COLO668 (cell line): Measurements from ENCODE around the gene SERPINH1.
A peak's percentile ranks its signal among the peaks of the same experiment; 100 is the strongest.

Source experiments
- DNase-seq: peaks from one replicate; lab custom pipeline; 2025; ENCODE audit not compliant: unreplicated experiment; lab: John Stamatoyannopoulos, UW

SERPINH1 gene

GRCh38 chr11:75562048-75562835, at the start of gene SERPINH1:
Gene SERPINH1, plus strand, starts transcription at chr11:75562253. Its CDS starts 4,097 bp downstream, at chr11:75566350.
- peak; percentile 70 for DNase-seq

GRCh38 chr11:75513250-75513649, 48.8 kb upstream of the SERPINH1 start:
- no peak for DNase-seq

- DNase-seq, result no peak
Measured at GRCh38 chr11:75514596-75514995, 47.5 kb upstream of the SERPINH1 start.

DNA sequence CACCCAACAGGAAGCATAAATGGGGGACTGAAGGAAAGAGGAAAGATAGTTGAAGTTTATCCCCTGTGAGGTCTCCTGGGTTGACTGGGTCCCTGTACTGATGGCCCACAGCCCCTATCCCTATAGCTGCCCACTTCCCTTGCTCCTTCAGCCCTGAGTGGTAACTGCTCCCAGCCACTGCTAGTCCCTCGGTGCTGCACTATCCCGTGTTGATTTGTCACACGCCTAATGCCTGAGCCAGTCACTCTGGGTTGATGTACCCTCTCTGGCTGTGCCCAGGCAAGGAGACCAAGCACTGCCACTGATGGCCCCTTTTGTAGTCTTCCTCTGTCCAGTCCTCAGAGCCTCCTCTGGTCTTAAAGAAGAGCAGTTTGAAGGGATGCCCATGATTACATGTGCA, 45.9 kb upstream of the SERPINH1 start:
- no peak for DNase-seq

DNA sequence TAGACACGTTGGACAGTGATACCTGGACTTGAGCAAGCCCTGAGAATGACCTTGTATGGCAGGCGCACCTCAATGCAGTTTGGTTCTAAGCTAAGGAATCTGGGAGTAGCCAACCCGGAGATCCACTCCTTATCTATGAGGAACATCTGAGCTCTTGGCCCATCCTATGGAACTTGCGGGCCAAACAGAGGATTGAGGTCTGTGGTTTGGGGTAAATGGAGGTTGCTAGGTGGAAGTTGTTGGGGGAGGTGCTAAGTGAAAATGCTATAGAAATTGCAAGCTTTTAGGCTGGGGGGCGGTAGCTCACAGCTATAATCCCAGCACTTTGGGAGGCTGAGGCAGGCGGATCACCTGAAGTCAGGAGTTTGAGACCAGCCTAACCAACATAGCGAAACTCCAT, 45.2 kb upstream of the SERPINH1 start:
- DNase-seq, result no peak

DNA sequence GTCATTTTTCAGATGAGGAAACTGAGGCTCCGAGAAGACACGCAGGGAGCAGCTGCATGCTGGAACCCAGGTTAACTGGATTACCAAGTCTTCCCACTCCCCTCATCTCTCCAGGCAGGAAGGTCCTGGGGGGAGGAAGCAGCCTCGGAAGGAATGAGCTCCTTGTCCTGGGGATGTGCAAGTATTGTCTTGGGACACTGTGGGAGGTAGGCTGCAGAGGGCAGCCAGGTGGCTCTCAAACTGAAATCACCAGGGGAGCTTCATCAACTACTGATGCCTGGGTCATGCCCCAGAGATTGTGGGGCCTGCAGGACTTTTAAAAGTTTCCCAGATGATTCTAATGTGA, 43.9 kb upstream of the SERPINH1 start:
- DNase-seq, result no peak

DNA sequence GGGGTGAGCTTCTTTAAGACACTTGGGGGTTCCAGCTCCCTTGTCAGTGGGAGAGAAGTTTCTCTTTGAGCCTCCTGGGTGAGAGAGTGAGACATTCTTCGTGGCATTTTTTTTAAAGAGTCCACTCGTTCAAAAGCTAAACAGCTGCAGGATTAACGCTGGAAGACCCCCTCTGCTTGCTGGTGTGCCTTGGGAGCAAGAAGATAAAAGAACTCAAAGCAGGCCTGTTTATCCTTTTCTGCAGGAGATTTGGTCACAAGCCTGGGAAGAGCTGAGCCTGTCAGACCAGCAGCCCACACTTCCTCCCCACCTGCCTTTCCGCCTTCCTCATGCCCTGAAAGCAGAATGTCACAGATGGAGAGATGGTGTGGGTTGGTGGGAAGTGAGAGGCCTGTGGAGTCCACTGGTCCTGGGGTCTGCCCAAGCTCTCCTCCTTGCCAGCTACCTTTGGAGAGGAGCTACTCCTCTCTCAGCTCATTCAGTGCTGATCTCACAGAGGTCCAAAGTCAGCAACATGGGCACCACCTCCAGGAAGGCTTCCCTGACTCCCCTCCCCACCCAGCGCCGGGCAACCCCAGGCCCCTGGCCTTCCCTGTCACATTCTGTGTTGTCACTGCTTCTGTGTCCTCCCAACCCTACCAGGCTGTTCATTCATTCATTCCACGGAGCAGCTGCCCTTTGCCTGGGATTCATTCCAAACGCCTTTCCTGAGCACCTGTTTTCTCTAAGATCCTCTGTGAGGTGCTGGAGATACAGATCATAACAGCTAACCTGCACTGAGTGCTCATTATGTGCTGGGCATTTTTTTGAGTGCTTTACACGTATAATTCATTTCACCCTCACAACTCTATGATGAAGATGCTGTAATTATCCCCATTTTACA, 43.0 kb upstream of the SERPINH1 start:
- DNase-seq, result no peak

DNA sequence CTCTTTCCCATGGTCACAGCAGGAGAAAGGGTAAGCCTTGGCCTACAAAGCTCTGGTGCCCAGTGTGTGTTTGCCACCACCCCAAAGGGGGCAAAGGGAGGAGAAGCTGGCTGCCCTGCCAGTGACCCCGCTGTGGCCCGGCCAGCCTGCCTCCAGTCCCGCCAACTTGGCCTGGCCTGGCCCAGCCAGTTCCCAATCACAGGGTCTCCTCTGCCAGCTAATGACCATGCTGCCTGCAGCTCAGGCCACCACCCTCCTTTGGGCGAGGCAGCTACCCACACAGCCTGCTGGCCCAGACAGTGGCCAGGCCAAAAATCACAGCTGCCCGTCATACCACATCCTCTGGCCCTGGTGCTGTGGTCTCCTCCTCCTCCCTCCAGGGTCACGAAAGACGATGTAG, 41.4 kb upstream of the SERPINH1 start:
- DNase-seq, result no peak

GRCh38 chr11:75522286-75523044, 39.6 kb upstream of the SERPINH1 start:
- no peak for DNase-seq

GRCh38 chr11:75523189-75523588, 38.9 kb upstream of the SERPINH1 start:
- no peak for DNase-seq

GRCh38 chr11:75523811-75524664, 38.0 kb upstream of the SERPINH1 start:
- DNase-seq, result no peak

- DNase-seq, result peak; percentile 6
Measured at GRCh38 chr11:75524665-75525432, 37.2 kb upstream of the SERPINH1 start.

GRCh38 chr11:75525433-75526191, 36.4 kb upstream of the SERPINH1 start, which contains the start of gene GDPD5:
Gene GDPD5, minus strand, starts transcription at chr11:75525941. Its CDS starts 48,206 bp downstream, at chr11:75477735.
- peak; percentile 76 for DNase-seq

DNA sequence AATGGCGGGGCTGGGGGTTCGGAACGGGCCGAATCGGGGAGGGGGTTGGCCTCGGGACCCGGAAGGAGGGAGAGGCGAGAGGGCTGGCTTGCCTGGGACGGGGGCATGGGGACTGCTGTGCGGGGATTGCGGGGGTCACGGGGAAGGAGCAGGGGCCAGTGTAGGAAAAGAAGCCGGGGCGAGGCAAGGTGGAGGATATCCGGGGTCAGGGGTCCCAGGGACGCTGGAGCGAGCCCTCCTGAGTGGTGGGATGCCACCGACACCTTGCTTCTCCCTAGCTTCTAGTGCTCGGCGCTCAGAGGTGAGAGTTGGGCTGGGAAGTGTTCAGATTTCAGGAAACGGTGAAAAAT, 35.9 kb upstream of the SERPINH1 start:
- DNase-seq, result no peak

GRCh38 chr11:75527130-75527529, 34.9 kb upstream of the SERPINH1 start:
- no peak for DNase-seq

- DNase-seq, result no peak
Measured at GRCh38 chr11:75527938-75528735, 33.9 kb upstream of the SERPINH1 start.

GRCh38 chr11:75530577-75530976, 31.5 kb upstream of the SERPINH1 start:
- DNase-seq, result no peak

- no peak for DNase-seq
Measured at GRCh38 chr11:75531325-75531724, 30.7 kb upstream of the SERPINH1 start.
